Keratinocyte (primary cell): ENCODE measurements around the gene MMP12. TPM values are rescaled to one million over a fixed set of nuclear protein-coding genes. Genes with fewer than 3 reads are reported as not detected.
A peak's percentile ranks its signal among the peaks of the same experiment; 100 is the strongest.

Experiments
- DNase-seq: peaks from one replicate; pipeline ENCODE4 v3.0.0-alpha.2; 2011; ENCODE audit warnings: low read depth, missing footprints, low spot score
- FAIRE-seq: peaks from 2 replicates; lab custom pipeline; 2011; peaks lifted over from hg19 to GRCh38; lab: Jason Lieb, UNC
- H2AFZ ChIP-seq: 2 replicates; pipeline ENCODE4 v1.6.0; 2012; ENCODE audit warnings: low read length, control low read depth, inconsistent platforms; ENCODE audit not compliant: control insufficient read depth
- H3K27ac ChIP-seq: 2 replicates; pipeline ENCODE4 v1.5.1; 2011; ENCODE audit warnings: low read length; ENCODE audit not compliant: control insufficient read depth, insufficient read depth
- H3K27me3 ChIP-seq: 3 replicates; pipeline ENCODE4 v1.6.0; 2011; ENCODE audit warnings: low read length; ENCODE audit not compliant: control insufficient read depth, insufficient read depth; ENCODE audit errors: extremely low read depth
- H3K36me3 ChIP-seq, 2 experiments: 2 replicates in 1 of 2; 3 replicates in 1 of 2; pipeline ENCODE4 v1.5.1; 2011; ENCODE audit warnings: low read length in 2 of 2, mild to moderate bottlenecking in 1 of 2; ENCODE audit not compliant: control insufficient read depth in 2 of 2, insufficient read depth in 2 of 2; ENCODE audit errors: extremely low read depth in 1 of 2
- H3K4me1 ChIP-seq: 3 replicates; pipeline ENCODE4 v1.5.1; 2011; ENCODE audit warnings: low read length; ENCODE audit not compliant: control insufficient read depth, insufficient read depth; ENCODE audit errors: extremely low read depth
- H3K4me2 ChIP-seq: 3 replicates; pipeline ENCODE4 v1.6.0; 2011; ENCODE audit warnings: low read depth, low read length; ENCODE audit not compliant: control insufficient read depth, insufficient read depth; ENCODE audit errors: extremely low read depth
- H3K4me3 ChIP-seq, 3 experiments: fragments of 200-600 bp in 1 of 3; sonication (generic) in 1 of 3; 2 replicates in 2 of 3; 3 replicates in 1 of 3; pipeline ENCODE4 v1.5.1; 2011 to 2016; ENCODE audit warnings: low read length in 3 of 3, mild to moderate bottlenecking in 3 of 3, control low read depth in 2 of 3, inconsistent platforms in 1 of 3, low read depth in 1 of 3, mixed read lengths in 1 of 3, mixed run types in 1 of 3, moderate library complexity in 1 of 3; ENCODE audit not compliant: control insufficient read depth in 2 of 3, insufficient read depth in 2 of 3; ENCODE audit errors: extremely low read depth in 1 of 3
- H3K79me2 ChIP-seq: 2 replicates; pipeline ENCODE4 v1.6.0; 2012; ENCODE audit warnings: low read length; ENCODE audit not compliant: control insufficient read depth, insufficient read depth
- H3K9ac ChIP-seq: 3 replicates; pipeline ENCODE4 v1.6.0; 2011; ENCODE audit warnings: low read length; ENCODE audit not compliant: control insufficient read depth, insufficient read depth; ENCODE audit errors: extremely low read depth
- H3K9me1 ChIP-seq: 3 replicates; pipeline ENCODE4 v1.6.0; 2011; ENCODE audit warnings: low read length; ENCODE audit not compliant: control insufficient read depth, insufficient read depth; ENCODE audit errors: extremely low read depth
- H3K9me3 ChIP-seq: 2 replicates; pipeline ENCODE4 v1.5.1; 2012; ENCODE audit warnings: low read depth, low read length; ENCODE audit not compliant: control insufficient read depth
- H4K20me1 ChIP-seq: 3 replicates; pipeline ENCODE4 v1.6.0; 2011; ENCODE audit warnings: low read length; ENCODE audit not compliant: control insufficient read depth, insufficient read depth; ENCODE audit errors: extremely low read depth
- CTCF ChIP-seq, 3 experiments: IDR thresholded peaks in 1 of 3; conservative IDR thresholded peaks in 1 of 3; optimal IDR thresholded peaks in 1 of 3; 2 replicates in 2 of 3; 3 replicates in 1 of 3; pipeline versions ENCODE3 to v1.5.1; 2011; ENCODE audit warnings: low read length in 3 of 3, mild to moderate bottlenecking in 3 of 3, moderate library complexity in 2 of 3, control low read depth in 1 of 3, inconsistent platforms in 1 of 3; ENCODE audit not compliant: insufficient read depth in 2 of 3; ENCODE audit errors: extremely low read depth in 1 of 3
- EZH2 ChIP-seq: IDR thresholded peaks from one replicate; pipeline ENCODE4 v1.6.1; 2012; ENCODE audit warnings: inconsistent platforms, mild to moderate bottlenecking, low read length, moderate library complexity
- dilution Hi-C: fragments of 300-500 bp; cut with MboI; formaldehyde crosslinking; loops from one replicate; pipeline ENCODE4 v1.7.0; 2020; ENCODE audit warnings: low sequenced_read_pairs; ENCODE audit not compliant: extremely low pct_ligation_motif_present
- polyA plus RNA-seq, 5 experiments: library from polyadenylated mRNA; depleted of rRNA in 3 of 5; stranded (reverse) in 3 of 5; stranded (forward) in 1 of 5; unstranded in 1 of 5; fragments of >200 nt; gene quantifications; 1 replicate in 1 of 5; 2 replicates in 3 of 5; 3 replicates in 1 of 5; pipeline versions ENCODE4 v1.2.1 to v1.2.3, GENCODE V29; 2011 to 2012; ENCODE audit warnings: missing spikeins in 2 of 5, low read depth in 1 of 5, low replicate concordance in 1 of 5
- small RNA-seq, 3 experiments: library from RNA; depleted of rRNA; stranded (forward); fragments of <200 nt; gene quantifications; one replicate each; pipeline ENCODE3, GENCODE V24; 2012; ENCODE audit warnings: low read depth in 3 of 3, low replicate concordance in 1 of 3; ENCODE audit not compliant: insufficient read length in 3 of 3

The MMP12 gene
- polyA plus RNA-seq, 1 donor (not counting 4 experiments of a cell fraction or from before 2014, with no cell fraction given), result 0.05 TPM

- Histone ChIP-seq H3K27me3 (no peaks in the 10 kb centered on the region), H3K79me2 (no peaks in the 10 kb centered on the region), H3K36me3 (no peaks in the 10 kb centered on the region), H3K9ac (no peak overlapping the region), H3K4me2 (no peak overlapping the region), H3K27ac (no peak overlapping the region), H3K4me1 (no peaks in the 10 kb centered on the region), H2AFZ (no peak overlapping the region), H3K9me3 (no peaks in the 10 kb centered on the region), H4K20me1 (no peaks in the 10 kb centered on the region), H3K4me3 (no peak overlapping the region), H3K9me1 (no peaks in the 10 kb centered on the region)
- TF ChIP-seq CTCF (optimal IDR thresholded peaks at IDR 0.05 in 1 of 3, IDR thresholded peaks at IDR 0.05 in 1 of 3, conservative IDR thresholded peaks at IDR 0.05 in 1 of 3; ENCODE audit: extremely low read depth in 1 of 3, insufficient read depth in 2 of 3, low read length in 3 of 3), result no peak
- TF ChIP-seq EZH2, result no peak
- dilution Hi-C loops, result no loop called here
- DNase-seq (no peak), FAIRE-seq (no peak)
Observed at GRCh38 chr11:102819491-102819890, 55.3 kb downstream of the MMP12 start.

DNA sequence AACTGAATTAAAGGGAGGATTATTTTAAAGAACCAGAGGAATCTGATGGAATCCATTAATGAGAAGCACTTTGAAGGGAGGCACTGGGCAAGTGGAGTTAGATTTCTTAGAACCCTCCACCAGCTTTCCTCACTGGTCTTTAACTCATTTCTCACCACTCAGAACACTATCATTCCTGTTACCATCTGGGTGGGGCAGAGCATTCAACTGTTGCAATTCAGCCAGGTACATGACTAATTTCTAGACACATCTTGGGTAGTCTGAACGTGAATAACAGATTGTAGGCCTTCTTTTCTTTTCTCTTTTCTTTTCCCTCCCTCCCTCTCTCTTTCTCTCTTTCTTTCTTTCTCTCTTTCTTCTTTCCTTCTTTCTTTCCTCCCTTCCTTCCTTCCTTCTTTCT lies 61.3 kb downstream of the MMP12 start:
- dilution Hi-C loops, result no loop called here
- no peaks in the 10 kb centered on the region for H3K9me1 ChIP-seq
- no peak overlapping the region for H2AFZ ChIP-seq
- H3K36me3 ChIP-seq, result no peaks in the 10 kb centered on the region
- no peaks in the 10 kb centered on the region for H3K27me3 ChIP-seq
- no peaks in the 10 kb centered on the region for H4K20me1 ChIP-seq
- FAIRE-seq (peak; percentile 96), DNase-seq (no peak)
- peaks cover 14% of the 10 kb centered on the region for H3K4me1 ChIP-seq
- H3K4me3 ChIP-seq, result no peak overlapping the region
- H3K79me2 ChIP-seq, result no peaks in the 10 kb centered on the region
- H3K9ac ChIP-seq, result no peak overlapping the region
- H3K9me3 ChIP-seq, result no peaks in the 10 kb centered on the region
- no peak overlapping the region for H3K27ac ChIP-seq
- H3K4me2 ChIP-seq, result peak overlapping the region; percentile 0
- TF ChIP-seq CTCF (optimal IDR thresholded peaks at IDR 0.05 in 1 of 3, IDR thresholded peaks at IDR 0.05 in 1 of 3, conservative IDR thresholded peaks at IDR 0.05 in 1 of 3; ENCODE audit: extremely low read depth in 1 of 3, insufficient read depth in 2 of 3, low read length in 3 of 3), result no peak
- no peak for TF ChIP-seq EZH2

Small RNA genes within 50 kb of the gene (small RNA-seq; reads per million reads assigned to genes)
- gene RNU7-159P, result 0 to 0.25 (median 0) reads per million in 3 experiments

Other genes starting within 250 kb of the MMP12 start
- gene MMP20, start 249.7 kb downstream of the MMP12 start, polyA plus RNA-seq, result not detected in 3 replicates
- not detected in 3 replicates for gene MMP27, start 169.2 kb downstream of the MMP12 start, polyA plus RNA-seq
- 0.09 to 0.33 TPM in 2 of 3 replicates, not detected in the other for gene MMP8, start 150.0 kb downstream of the MMP12 start, polyA plus RNA-seq
- gene MMP10, start 94.4 kb downstream of the MMP12 start, polyA plus RNA-seq, result 19.1 to 45.7 TPM (median 44.4 TPM) in 3 replicates
- 81.5 to 158 TPM (median 107 TPM) in 3 replicates for gene MMP1, start 76.8 kb downstream of the MMP12 start, polyA plus RNA-seq
- gene MMP3, start 31.4 kb downstream of the MMP12 start, polyA plus RNA-seq, result 2.4 to 35.1 TPM (median 8.3 TPM) in 3 replicates
- gene MMP13, start 80.8 kb upstream of the MMP12 start, polyA plus RNA-seq, result 0.05 TPM in 1 of 3 replicates, not detected in the others
- gene DCUN1D5, start 217.2 kb upstream of the MMP12 start, polyA plus RNA-seq, result 52.1 to 95.6 TPM (median 64.0 TPM) in 3 replicates
- 10.3 to 18.5 TPM (median 15.2 TPM) in 3 replicates for gene DYNC2H1, start 234.4 kb upstream of the MMP12 start, polyA plus RNA-seq